Measurements from ENCODE around the gene KLRG1. TPM values are rescaled to one million over a fixed set of nuclear protein-coding genes. Genes with fewer than 3 reads are reported as not detected.

Gene KLRG1
- total RNA-seq, 2 donors from 2014 or later, result 0.78 to 0.99 TPM

GRCh38 chr12:8996682-8997405 is 7.5 kb downstream of the KLRG1 start:
- no peaks in the 10 kb centered on the region for H3K9me3 ChIP-seq
- no peak for TF ChIP-seq CTCF (IDR thresholded peaks at IDR 0.05)
- no peak for TF ChIP-seq POLR2A (IDR thresholded peaks at IDR 0.05)
- WGBS, 2 donors, result 80 to 81% methylated on average over 5 of the region's 5 CpGs

GRCh38 chr12:9001233-9001632 is 11.9 kb downstream of the KLRG1 start:
- Histone ChIP-seq H3K27me3 (no peaks in the 10 kb centered on the region), H3K4me1 (no peaks in the 10 kb centered on the region), H3K36me3 (replicated peaks in 1 of 2; ENCODE audit: insufficient read depth in 1 of 2, low read depth in 2 of 2) (no peaks in the 10 kb centered on the region), H3K9me3 (no peaks in the 10 kb centered on the region), H3K4me3 (no peak overlapping the region), H3K27ac (no peak overlapping the region)
- intact Hi-C loops (cut with DNase I), result no loop called here
- no peak for ATAC-seq
- 72 to 79% methylated on average over 4 of the region's 4 CpGs for WGBS, 2 donors
- peak in 1 of 4 donors; percentile 9 for DNase-seq
- no peak for TF ChIP-seq CTCF (IDR thresholded peaks at IDR 0.05)
- no peak for TF ChIP-seq POLR2A (IDR thresholded peaks at IDR 0.05)

More at GRCh38 chr12:8996682-8997405, 7.5 kb downstream of the KLRG1 start:
- Histone ChIP-seq H3K27me3 (no peaks in the 10 kb centered on the region), H3K4me1 (no peaks in the 10 kb centered on the region), H3K4me3 (no peak overlapping the region), H3K27ac (no peak overlapping the region), H3K36me3 (replicated peaks in 1 of 2; ENCODE audit: insufficient read depth in 1 of 2, low read depth in 2 of 2) (no peaks in the 10 kb centered on the region)
- no peak for DNase-seq
- intact Hi-C loops (cut with DNase I), result no loop called here
- no peak for ATAC-seq

- no peak for DNase-seq
- Histone ChIP-seq H3K36me3 (replicated peaks in 1 of 2; ENCODE audit: insufficient read depth in 1 of 2, low read depth in 2 of 2) (no peaks in the 10 kb centered on the region), H3K4me3 (no peak overlapping the region), H3K9me3 (no peaks in the 10 kb centered on the region), H3K27me3 (no peaks in the 10 kb centered on the region), H3K27ac (no peak overlapping the region), H3K4me1 (no peaks in the 10 kb centered on the region)
- intact Hi-C loops (cut with DNase I), result no loop called here
- no peak for ATAC-seq
- TF ChIP-seq CTCF (IDR thresholded peaks at IDR 0.05) (no peak), POLR2A (IDR thresholded peaks at IDR 0.05) (no peak)
Measured at GRCh38 chr12:9002335-9002734, 13.0 kb downstream of the KLRG1 start.

- DNase-seq (no peak), ATAC-seq (no peak)
- no peaks in the 10 kb centered on the region for H3K4me1 ChIP-seq
- no peaks in the 10 kb centered on the region for H3K9me3 ChIP-seq
- H3K27ac ChIP-seq, result no peak overlapping the region
- WGBS, 2 donors, result 67 to 78% methylated on average over 2 of the region's 2 CpGs
- H3K36me3 ChIP-seq (replicated peaks in 1 of 2; ENCODE audit: insufficient read depth in 1 of 2, low read depth in 2 of 2), result no peaks in the 10 kb centered on the region
- intact Hi-C loops (cut with DNase I), result no loop called here
- no peak overlapping the region for H3K4me3 ChIP-seq
- TF ChIP-seq CTCF (IDR thresholded peaks at IDR 0.05) (no peak), POLR2A (IDR thresholded peaks at IDR 0.05) (no peak)
- no peaks in the 10 kb centered on the region for H3K27me3 ChIP-seq
Measured at GRCh38 chr12:9022592-9022991, 33.2 kb downstream of the KLRG1 start.

GRCh38 chr12:9024512-9024911 is 35.2 kb downstream of the KLRG1 start:
- no peaks in the 10 kb centered on the region for H3K4me1 ChIP-seq
- 88 to 94% methylated on average over 2 of the region's 2 CpGs for WGBS, 2 donors
- H3K36me3 ChIP-seq (replicated peaks in 1 of 2; ENCODE audit: insufficient read depth in 1 of 2, low read depth in 2 of 2), result no peaks in the 10 kb centered on the region
- no peaks in the 10 kb centered on the region for H3K9me3 ChIP-seq
- H3K27ac ChIP-seq, result no peak overlapping the region
- ATAC-seq, result no peak
- no peaks in the 10 kb centered on the region for H3K27me3 ChIP-seq
- TF ChIP-seq CTCF (IDR thresholded peaks at IDR 0.05), result no peak
- no peak for TF ChIP-seq POLR2A (IDR thresholded peaks at IDR 0.05)
- H3K4me3 ChIP-seq, result no peak overlapping the region
- intact Hi-C loops (cut with DNase I), result no loop called here
- no peak for DNase-seq

Measured in body of pancreas (tissue), 4 donors.